ENCODE data around the gene TNFRSF13B.
"Not testable (repeated sequence)": the region's sequence is repeated elsewhere in the genome, so short reads cannot be mapped to it uniquely, and the experiment has no call there.

TNFRSF13B gene

DNA sequence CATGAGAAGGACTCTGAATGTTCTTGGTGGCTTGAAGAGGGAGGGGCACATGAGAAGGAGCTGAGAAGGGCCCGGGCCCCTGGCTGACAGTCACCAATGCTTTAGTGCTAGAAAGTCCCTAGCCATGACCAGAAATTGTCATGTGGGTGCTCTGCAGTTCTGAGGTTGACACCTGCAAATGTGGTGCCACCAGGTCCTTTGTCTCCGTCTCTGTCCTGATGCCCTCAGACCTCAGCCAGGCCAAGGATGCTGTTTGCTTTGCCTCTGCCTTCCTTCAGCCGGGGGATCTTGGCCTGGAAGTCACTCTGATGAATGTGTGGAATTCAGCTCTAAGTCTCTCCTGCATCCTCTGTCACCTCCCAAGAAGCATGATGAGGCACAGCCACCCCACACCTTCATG, 63.6 kb downstream of the TNFRSF13B start:
- H3K27me3 ChIP-seq (ENCODE audit: insufficient read depth, poor library complexity, severe bottlenecking) = no peaks in the 10 kb centered on the region
- no peak overlapping the region for H3K4me3 ChIP-seq (replicated peaks; ENCODE audit: insufficient read depth, low read length)
- TF ChIP-seq POLR2AphosphoS5 (IDR thresholded peaks at IDR 0.05; ENCODE audit: low read depth) = no peak
- TF ChIP-seq GABPA (IDR thresholded peaks at IDR 0.05; ENCODE audit: low read depth) = no peak
- TF ChIP-seq, protein P1, sequence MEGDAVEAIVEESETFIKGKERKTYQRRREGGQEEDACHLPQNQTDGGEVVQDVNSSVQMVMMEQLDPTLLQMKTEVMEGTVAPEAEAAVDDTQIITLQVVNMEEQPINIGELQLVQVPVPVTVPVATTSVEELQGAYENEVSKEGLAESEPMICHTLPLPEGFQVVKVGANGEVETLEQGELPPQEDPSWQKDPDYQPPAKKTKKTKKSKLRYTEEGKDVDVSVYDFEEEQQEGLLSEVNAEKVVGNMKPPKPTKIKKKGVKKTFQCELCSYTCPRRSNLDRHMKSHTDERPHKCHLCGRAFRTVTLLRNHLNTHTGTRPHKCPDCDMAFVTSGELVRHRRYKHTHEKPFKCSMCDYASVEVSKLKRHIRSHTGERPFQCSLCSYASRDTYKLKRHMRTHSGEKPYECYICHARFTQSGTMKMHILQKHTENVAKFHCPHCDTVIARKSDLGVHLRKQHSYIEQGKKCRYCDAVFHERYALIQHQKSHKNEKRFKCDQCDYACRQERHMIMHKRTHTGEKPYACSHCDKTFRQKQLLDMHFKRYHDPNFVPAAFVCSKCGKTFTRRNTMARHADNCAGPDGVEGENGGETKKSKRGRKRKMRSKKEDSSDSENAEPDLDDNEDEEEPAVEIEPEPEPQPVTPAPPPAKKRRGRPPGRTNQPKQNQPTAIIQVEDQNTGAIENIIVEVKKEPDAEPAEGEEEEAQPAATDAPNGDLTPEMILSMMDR (IDR thresholded peaks at IDR 0.05; ENCODE audit: insufficient read depth, low read length) = no peak
- TF ChIP-seq SPI1 (IDR thresholded peaks at IDR 0.05; ENCODE audit: borderline replicate concordance, low read depth) = no peak
- TF ChIP-seq, protein P2, sequence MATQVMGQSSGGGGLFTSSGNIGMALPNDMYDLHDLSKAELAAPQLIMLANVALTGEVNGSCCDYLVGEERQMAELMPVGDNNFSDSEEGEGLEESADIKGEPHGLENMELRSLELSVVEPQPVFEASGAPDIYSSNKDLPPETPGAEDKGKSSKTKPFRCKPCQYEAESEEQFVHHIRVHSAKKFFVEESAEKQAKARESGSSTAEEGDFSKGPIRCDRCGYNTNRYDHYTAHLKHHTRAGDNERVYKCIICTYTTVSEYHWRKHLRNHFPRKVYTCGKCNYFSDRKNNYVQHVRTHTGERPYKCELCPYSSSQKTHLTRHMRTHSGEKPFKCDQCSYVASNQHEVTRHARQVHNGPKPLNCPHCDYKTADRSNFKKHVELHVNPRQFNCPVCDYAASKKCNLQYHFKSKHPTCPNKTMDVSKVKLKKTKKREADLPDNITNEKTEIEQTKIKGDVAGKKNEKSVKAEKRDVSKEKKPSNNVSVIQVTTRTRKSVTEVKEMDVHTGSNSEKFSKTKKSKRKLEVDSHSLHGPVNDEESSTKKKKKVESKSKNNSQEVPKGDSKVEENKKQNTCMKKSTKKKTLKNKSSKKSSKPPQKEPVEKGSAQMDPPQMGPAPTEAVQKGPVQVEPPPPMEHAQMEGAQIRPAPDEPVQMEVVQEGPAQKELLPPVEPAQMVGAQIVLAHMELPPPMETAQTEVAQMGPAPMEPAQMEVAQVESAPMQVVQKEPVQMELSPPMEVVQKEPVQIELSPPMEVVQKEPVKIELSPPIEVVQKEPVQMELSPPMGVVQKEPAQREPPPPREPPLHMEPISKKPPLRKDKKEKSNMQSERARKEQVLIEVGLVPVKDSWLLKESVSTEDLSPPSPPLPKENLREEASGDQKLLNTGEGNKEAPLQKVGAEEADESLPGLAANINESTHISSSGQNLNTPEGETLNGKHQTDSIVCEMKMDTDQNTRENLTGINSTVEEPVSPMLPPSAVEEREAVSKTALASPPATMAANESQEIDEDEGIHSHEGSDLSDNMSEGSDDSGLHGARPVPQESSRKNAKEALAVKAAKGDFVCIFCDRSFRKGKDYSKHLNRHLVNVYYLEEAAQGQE (IDR thresholded peaks at IDR 0.05; ENCODE audit: insufficient replicate concordance, low read depth) = no peak
- no peak overlapping the region for H3K27ac ChIP-seq (replicated peaks)
- DNase-seq (ENCODE audit: low read depth in 1 of 2, low spot score in 1 of 2) = no peak

DNA sequence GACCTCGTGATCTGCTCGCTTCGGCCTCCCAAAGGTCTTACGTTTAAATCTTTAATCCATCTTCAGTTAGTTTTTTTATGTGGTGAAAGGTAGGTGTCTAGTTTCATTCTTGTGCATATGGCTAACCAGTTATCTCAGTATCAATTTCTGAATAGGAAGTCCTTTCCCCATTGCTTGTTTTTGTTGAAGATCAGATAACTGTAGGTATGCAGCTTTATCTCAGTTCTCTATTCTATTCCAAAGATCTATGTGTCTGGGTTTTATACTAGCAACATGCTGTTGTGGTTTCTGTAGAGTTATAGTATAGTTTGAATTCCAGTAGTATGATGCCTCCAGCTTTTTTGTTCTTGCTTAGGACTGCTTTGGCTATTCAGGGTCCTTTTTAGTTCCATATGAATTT, 65.2 kb downstream of the TNFRSF13B start:
- DNase-seq (ENCODE audit: low read depth in 1 of 2, low spot score in 1 of 2) = no peak
- H3K27ac ChIP-seq (replicated peaks) = no peak overlapping the region
- no peak overlapping the region for H3K4me3 ChIP-seq (replicated peaks; ENCODE audit: insufficient read depth, low read length)
- TF ChIP-seq, protein P2 (IDR thresholded peaks at IDR 0.05; ENCODE audit: insufficient replicate concordance, low read depth) = no peak
- TF ChIP-seq POLR2AphosphoS5 (IDR thresholded peaks at IDR 0.05; ENCODE audit: low read depth) (no peak), GABPA (IDR thresholded peaks at IDR 0.05; ENCODE audit: low read depth) (no peak), SPI1 (IDR thresholded peaks at IDR 0.05; ENCODE audit: borderline replicate concordance, low read depth) (no peak)
- TF ChIP-seq, protein P1 (IDR thresholded peaks at IDR 0.05; ENCODE audit: insufficient read depth, low read length) = no peak
- no peaks in the 10 kb centered on the region for H3K27me3 ChIP-seq (ENCODE audit: insufficient read depth, poor library complexity, severe bottlenecking)

DNA sequence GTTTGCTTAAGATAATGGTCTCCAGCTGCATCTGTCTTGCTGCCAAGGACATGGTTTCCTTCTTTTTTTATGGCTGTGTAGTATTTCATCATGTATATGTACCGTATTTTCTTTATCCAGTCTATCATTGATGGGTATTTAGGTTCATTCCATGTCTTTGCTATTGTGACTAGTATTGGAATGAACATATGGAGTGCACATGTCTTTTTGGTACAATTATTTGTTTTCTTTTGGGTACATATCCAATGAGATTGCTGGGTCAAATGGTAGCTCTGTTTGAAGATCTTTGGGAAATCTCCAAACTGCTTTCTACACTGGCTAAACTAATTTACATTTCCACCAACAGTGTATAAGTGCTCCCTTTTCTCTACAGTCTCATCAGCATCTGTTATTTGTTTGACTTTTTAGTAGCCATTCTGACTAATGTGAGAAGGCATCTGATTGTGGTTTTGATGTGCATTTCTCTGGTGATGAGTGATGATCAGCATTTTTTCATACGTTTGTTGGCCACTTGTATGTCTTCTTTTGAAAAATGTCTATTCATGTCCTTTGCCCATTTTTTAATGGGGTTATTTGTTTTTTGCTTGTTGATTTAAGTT, 66.2 kb downstream of the TNFRSF13B start:
- H3K27ac ChIP-seq (replicated peaks) = no peak overlapping the region
- no peak overlapping the region for H3K4me3 ChIP-seq (replicated peaks; ENCODE audit: insufficient read depth, low read length)
- DNase-seq (ENCODE audit: low read depth in 1 of 2, low spot score in 1 of 2) = no peak
- TF ChIP-seq, protein P2 (IDR thresholded peaks at IDR 0.05; ENCODE audit: insufficient replicate concordance, low read depth) = no peak
- TF ChIP-seq POLR2AphosphoS5 (IDR thresholded peaks at IDR 0.05; ENCODE audit: low read depth) (no peak), SPI1 (IDR thresholded peaks at IDR 0.05; ENCODE audit: borderline replicate concordance, low read depth) (no peak), GABPA (IDR thresholded peaks at IDR 0.05; ENCODE audit: low read depth) (no peak)
- TF ChIP-seq, protein P1 (IDR thresholded peaks at IDR 0.05; ENCODE audit: insufficient read depth, low read length) = no peak
- H3K27me3 ChIP-seq (ENCODE audit: insufficient read depth, poor library complexity, severe bottlenecking) = no peaks in the 10 kb centered on the region

DNA sequence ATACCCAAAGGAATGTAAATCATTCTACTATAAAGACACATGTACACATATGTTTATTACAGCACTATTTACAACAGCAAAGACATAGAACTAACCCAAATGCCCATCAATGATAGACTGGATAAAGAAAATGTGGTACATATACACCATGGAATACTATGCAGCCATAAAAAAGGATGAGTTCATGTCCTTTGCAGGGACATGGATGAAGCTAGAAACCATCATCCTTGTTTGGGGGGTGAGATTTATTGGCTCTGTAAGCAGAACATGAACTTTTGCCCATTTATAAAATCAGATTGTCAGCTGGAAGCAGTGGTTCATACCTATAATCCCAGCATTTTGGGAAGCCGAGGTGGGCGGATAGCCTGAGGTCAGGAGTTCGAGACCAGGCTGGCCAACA, 68.8 kb downstream of the TNFRSF13B start:
- H3K27me3 ChIP-seq (ENCODE audit: insufficient read depth, poor library complexity, severe bottlenecking); H3K4me3 ChIP-seq (replicated peaks; ENCODE audit: insufficient read depth, low read length); DNase-seq (ENCODE audit: low read depth in 1 of 2, low spot score in 1 of 2); H3K27ac ChIP-seq (replicated peaks): not testable (repeated sequence)
